HG03196 (cell line): ENCODE results near the gene SLC13A1.
"Not testable (repeated sequence)": the region's sequence is repeated elsewhere in the genome, so short reads cannot be mapped to it uniquely, and the experiment has no call there.

Experiments
- ATAC-seq: cut with Tn5 transposase; IDR thresholded peaks from one replicate; pipeline ENCODE4 v1.9.1; 2021; ENCODE audit not compliant: unreplicated experiment

SLC13A1 gene

DNA sequence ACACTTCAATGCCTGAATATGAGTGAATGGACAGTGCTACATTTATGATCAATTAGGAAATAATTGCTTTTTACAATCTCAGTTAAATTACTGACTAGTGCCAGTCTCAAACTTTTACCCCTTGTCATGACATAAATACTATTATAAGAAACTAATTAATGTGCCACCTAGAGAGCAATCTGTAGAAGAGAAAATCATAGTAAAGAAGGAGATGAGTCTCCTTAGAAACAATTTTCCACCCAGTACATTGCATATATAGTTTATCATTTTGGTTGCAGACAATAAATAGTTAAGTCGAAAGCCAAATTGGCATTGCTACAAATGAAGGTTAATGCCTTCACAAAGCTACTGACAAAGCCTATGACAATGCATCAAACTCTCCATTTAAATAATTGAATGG, 68.6 kb downstream of the SLC13A1 start:
- ATAC-seq = no peak

DNA sequence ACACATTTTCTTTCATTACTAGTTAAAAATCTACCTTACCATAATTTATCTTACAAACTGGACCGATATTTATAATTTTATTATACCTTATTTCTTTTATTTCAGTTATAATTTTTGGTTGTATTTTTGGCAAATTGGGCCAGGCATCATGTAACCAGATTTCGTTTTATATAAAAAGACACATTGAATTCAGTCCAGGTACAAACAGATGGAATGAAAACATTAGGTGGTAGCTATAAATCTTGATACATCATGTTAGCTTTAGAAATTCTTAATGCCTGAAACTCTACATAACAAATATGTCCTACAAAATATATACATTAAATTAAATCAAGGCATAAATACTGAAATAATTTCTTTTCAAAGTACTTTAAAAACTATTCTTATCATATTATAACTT, 73.1 kb downstream of the SLC13A1 start:
- ATAC-seq = no peak

DNA sequence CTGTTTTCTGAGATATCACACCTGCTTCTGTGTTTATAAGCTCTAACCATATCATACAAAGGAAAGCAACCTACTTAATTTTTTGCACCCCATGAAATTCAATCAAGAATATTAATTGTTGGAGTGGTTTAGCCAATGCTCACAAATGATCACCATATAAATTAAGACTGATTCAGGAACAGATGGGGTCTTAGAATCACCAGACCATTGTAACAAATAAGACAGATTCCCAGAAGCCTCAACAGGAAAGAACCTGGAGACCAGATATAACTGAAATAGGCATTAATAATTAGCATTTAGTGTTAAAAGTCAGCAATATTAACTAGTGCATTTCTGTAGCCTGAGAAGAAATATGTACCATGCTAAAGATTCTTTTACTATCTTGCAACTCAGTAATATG, 73.6 kb downstream of the SLC13A1 start:
- no peak for ATAC-seq

DNA sequence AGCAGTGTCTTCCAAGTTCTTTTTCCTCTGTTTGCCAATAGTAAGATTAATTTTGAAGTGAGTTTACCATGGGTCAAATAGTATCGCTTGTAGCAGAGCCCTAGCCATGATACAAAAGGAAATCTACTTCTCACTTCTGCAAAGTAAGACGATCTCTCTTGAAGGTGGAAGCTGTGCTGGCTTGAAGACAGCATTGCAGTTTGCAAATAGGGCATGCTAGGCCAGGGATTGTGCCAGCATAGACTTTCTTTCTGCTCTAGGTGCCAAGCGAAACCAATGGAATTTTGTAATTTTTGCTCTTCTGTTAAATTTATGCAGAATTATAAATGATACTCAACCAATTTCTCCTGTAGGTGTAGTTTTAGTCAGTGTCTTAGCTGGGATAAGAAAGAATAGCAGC, 74.5 kb downstream of the SLC13A1 start:
- no peak for ATAC-seq

DNA sequence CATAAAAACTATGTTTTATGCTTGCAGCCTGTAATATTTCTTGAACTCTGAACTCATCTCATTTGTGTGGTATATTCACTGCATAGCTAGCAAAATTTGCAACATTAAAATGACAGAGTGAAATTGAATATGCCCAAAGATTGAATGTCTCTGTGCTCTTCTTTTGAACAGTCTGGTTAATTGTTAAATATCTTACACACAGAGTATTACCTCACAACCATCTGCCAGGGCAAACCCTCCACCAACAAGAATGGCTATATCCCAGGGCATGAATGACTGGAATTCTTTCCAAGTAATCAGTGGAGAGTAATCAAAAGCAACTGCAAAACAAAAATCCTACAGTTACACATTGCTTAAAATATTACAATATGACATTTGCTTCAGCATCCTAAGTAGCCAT, 76.9 kb downstream of the SLC13A1 start:
- no peak for ATAC-seq

DNA sequence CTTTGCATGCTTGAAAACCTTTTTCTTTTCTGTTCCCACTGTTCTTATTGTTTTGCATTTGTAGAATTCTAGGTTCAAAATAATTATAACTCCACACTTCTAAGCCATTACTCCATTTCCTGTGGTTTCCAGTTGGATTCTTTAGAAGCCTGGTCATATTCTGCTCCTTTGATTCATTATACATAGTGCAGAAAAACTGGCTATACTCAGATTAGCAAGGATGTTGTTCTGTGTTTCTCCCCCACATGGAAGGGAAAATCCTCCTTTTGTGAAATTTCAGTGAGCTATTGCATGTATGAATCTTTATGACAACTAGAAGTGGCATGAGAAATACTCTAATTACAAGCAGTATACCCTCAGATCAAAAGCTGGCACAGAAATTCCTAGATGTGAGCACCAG, 79.5 kb downstream of the SLC13A1 start:
- ATAC-seq = no peak

DNA sequence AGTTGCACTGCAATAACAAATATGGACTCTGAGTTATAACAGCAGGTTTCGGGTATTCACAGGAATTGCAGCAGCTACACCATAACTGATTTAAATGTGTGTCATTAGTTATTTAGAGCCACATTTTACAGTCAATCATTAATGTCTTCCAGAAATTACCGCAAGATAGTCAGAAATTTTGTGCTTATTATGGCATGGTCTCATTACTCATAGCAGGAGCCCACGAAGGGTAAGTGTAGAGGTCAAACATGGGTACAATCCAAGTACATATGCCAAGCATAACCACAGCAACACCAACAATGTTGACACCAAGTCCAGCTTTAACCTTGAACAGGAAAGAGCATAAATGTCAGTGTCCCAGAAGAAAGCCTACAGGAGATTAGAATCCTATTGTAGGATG, 84.4 kb downstream of the SLC13A1 start:
- ATAC-seq = no peak

DNA sequence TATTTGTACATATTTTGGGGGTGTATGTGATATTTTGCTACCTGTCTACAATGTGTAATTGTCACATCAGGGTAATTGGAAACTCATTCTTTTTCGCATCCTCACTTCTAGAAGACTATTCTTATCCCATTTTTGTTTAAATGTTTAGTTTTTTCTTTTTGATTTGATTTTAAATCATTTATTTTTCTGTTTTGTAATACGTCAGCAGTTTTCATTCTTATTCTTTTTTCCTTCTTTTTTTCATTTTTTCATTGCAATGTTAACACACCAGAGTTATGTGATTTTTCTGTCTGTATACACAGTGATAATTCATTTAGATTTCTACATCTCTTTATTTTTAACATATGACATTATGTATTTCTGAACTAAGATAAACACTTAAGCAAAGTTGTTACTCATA, 85.5 kb downstream of the SLC13A1 start:
- ATAC-seq = no peak

DNA sequence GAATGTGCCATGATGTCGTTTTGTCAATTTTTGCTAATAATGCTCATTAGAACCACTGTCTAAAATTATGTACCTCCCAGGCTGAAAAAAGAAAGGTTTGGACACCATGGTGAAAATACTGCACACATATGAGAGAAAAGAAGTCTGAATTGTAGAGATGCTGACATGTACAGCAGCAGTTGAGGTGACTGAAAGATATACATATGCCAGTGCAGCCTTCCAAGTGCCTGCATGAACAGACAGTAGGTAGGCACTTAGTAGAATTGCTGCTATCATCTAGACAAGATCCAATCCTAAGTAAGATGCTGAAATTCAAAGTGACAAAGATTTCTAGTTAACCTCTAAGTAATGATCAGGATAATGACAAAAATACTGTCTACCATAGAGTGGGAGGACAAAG, 86.9 kb downstream of the SLC13A1 start:
- ATAC-seq = no peak

DNA sequence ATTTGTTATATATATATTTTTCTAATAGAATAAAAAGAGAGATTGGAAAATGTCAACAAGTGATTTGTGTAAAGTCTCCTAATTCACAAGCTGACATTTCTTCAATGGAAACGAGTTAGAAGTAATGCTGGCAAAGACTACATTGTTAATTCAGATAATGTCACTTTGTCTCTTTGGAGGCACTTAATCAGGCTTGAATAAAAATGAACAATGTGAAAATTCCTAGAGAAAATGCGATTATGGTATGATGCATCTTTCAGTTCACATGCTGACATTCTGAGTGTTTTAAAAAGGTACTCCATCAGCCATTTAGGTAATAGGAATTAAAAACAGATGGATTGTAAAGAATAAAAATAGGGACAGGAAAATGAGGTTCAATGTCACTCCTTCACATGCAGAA, 100.1 kb downstream of the SLC13A1 start:
- ATAC-seq = no peak

DNA sequence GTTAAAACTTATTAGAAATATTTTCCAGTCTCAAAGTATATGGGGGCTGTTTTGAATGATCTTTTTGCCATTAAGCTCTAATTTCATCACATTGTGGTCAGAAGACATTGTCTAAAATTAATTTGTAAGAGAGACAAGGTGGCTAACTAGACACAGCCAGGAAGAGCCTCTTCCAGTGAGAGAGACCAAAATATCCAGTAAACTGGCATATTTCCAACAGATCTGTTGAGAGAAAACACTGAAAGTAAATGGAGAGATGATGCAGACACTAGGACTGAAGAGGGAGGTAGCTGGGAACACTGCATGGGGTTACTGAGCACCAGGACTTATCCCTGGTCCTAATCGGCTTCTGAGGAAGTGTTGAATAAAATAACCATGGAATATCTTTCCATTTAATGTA, 102.8 kb downstream of the SLC13A1 start:
- ATAC-seq = no peak

DNA sequence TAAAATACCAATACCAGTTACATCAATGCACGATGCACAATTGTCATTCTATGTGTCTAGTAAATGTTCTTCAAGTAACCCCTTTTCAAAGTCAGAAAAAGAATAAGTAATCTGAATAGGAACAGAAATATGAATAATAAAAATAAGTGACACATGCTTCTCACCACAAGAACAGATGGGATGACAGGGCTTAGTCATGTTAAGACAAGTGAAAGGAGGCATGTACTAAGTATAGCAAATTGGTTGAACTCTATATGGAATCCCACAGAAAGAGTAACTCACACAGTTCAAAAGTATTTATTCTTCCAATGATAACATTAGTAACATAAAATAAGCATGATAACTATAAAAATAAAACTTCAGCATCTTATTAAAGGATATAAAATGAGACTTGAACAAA, 103.3 kb downstream of the SLC13A1 start:
- no peak for ATAC-seq

DNA sequence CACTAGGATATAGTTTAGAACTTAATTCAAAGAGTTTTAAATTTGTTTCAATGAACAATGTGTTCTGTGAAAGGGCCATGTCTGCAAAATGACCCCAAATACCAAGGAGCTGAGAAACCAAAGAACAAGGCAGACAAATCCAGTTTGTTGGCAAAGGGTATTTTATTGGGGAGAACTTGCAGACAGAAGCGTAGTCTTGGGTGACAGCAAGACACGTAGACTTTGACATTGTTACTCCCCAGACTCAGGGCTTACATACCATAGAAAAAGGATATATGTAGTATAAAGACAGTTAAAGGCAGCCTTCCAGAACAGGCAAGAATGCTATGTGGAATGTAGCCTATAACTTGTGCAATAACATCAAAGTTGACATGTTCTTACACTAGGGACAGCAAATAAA, 109.3 kb downstream of the SLC13A1 start:
- ATAC-seq = no peak

DNA sequence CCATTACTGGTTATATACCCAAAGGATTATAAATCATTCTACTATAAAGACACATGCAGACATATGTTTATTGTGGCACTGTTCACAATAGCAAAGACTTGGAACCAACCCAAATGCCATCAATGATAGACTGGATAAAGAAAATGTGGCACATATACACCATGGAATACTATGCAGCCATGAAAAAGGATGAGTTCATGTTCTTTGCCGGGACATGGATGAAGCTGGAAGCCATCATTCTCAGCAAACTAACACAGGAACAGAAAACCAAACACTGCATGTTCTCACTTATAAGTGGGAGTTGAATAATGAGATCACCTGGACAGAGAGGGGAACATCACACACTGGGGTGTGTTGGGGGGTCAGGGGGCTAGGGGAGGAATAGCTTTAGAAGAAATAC, 112.9 kb downstream of the SLC13A1 start:
- ATAC-seq = not testable (repeated sequence)

DNA sequence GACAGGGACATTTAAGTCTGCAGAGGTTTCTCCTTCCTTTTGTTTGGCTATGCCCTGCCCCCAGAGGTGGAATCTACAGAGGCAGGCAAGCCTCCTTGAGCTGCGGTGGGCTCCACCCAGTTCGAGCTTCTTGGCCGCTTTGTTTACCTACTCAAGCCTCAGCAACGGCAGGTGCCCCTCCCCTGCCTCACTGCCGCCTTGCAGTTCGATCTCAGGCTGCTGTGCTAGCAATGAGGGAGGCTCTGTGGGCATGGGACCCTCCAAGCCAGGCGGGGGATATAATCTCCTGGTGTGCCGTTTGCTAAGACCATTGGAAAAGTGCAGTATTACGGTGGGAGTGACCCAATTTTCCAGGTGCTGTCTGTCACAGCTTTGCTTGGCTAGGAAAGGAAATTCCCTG, 114.9 kb downstream of the SLC13A1 start:
- not testable (repeated sequence) for ATAC-seq

DNA sequence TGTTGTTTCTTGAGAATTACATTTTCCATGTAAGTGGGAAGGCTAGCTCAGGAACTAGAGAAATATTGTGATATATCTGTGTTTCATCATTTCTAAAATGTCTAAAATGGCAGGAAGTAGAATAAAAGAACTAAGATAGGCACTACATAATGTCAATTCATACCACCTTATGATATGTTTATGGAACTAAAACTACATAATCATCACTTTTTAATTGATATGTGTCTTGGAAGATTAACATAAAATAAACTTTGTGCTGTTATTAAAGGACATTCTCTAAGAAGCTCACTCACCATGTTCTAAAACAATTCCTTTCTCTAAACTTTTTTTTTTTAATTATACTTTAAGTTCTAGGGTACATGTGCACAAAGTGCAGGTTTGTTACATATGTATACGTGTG, 120.7 kb downstream of the SLC13A1 start:
- no peak for ATAC-seq

DNA sequence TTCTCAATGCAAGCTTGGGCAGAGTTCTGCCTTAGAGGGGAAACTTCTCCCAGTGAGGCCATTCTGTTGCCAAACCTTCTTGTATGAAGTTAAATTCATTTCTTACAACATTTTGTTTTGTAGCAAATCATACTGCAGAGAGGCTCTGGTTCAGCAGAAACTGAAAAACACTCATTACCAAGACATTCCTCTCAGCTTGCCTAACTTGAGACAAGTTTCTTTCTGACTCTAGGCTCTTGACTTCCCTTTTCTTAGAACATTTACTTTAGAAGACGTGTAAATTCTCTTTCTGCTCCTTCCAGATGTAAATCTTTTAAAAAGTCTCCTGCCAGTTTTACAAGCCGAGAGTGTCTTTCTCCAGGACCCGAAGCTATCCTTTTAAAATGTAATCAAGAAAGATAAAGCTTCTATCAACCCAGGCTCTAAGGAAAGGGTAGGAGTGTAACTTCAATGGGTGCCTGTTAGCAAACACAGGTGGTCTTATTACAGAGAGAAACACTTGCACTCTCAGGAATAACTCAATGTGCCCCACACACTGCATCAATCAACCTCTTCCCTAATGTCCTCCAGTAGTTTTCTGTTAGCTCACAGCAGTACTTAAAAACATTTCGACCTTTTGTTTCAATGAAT, 123.8 kb downstream of the SLC13A1 start:
- ATAC-seq = no peak

DNA sequence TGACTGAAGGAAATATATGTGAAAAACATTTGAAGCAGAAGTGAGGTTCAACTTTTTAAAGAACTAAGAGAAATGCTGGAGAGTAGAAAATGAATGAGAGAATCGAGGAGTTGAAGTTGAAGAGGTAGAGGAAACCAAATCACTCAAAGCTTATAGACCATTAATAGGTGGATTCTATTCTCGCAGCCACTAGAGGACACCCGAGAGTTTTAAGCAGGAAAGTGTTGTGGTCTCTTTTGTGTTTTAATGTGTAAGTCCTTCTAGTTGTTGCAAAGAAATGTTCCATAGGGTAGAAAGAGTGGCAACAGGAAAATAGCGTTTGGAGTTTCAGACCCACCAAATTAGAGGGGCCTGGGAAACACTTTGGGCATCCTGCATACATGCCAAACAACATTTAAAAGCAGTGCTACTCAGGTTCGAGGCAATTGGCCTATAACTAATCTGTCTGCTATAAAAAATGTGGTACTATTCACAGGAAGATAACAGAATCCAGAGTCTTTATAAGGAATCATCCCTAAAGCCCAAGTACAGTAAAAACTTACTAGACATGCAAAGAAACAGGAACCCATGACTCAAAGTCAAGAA, 129.0 kb downstream of the SLC13A1 start:
- ATAC-seq = no peak

DNA sequence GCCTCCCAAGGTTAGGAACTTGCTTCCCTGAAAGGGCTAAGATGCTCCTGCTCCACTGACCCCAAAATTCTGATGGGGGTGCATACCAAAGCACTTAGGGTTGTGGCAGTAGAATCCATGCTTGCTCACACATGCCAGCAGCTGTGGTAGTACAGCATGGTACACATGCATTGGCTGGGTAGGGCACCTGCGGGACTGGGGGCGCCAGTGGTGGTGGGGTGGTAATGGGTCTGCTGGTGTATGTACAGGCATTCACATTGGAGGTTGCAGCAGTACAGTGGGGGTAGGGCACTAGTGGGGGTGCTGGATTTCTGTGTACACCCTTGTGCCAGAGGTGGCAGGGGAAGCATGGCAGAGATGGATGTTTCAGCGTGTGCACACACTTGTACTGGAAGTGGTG, 132.0 kb downstream of the SLC13A1 start:
- ATAC-seq = no peak
